HG03159 (cell line): ENCODE measurements around the gene MOSMO.
"Not testable (repeated sequence)": the region's sequence is repeated elsewhere in the genome, so short reads cannot be mapped to it uniquely, and the experiment has no call there.

Experiments used
- ATAC-seq: cut with Tn5 transposase; IDR thresholded peaks from one replicate; pipeline ENCODE4 v1.9.1; 2021; ENCODE audit warnings: mild to moderate bottlenecking, moderate library complexity; ENCODE audit not compliant: unreplicated experiment

Gene MOSMO

DNA sequence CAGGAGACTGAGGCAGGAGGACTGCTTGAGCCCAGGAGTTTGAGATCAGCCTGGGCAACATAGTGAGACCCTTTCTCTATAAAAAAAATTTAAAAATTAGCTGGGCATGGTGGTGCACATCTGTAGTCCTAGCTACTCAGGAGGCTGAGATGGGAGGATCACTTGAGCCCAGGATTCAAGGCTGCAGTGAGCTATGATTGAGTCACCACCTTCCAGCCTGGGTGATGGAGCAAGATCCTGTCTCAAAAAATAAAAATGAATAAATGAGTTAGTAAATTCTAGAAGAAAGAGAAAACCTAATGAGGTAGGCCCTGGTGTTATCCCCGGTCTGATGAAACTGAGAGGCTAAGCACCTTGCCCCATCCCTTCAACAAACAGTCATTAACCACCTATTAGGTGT, 5.9 kb upstream of the MOSMO start:
- not testable (repeated sequence) for ATAC-seq

DNA sequence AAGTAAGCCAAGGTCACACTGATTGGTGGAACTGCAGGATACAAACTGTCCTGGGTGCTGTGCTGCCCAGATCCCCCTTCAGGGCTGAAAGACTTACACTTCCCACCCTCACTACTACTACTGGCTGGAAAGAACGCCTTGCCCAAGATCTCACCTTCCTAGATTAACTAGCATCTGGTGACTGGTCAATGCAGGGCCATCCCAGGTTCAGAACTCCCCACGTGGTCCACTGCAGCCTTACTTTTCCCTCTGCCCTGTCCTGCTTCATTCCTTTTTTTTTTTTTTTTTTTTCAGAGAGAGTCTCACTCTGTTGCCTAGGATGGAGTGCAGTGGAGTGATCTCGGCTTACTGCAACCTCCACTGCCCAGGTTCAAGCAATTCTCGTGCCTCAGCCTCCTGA, 4.7 kb upstream of the MOSMO start:
- no peak for ATAC-seq

DNA sequence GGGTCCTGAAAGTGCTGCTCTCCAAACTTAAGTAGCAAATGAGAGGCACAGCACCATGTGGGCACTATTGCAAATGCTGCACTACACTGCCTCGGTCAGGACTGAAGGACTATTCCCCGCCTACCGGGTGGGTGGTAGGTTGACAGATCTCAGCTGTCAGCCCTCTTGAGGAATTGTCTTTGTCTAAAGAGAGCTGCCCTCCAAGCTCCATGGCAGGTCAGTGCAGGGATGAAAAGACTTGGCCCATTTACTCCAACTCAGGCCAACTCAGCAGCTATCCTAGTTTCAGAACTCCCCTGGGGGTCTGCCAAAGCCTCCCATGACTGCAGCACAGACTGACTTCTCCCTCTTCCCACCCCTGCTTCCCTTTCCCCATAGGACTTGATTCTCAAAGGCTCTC, 3.6 kb upstream of the MOSMO start:
- no peak for ATAC-seq

DNA sequence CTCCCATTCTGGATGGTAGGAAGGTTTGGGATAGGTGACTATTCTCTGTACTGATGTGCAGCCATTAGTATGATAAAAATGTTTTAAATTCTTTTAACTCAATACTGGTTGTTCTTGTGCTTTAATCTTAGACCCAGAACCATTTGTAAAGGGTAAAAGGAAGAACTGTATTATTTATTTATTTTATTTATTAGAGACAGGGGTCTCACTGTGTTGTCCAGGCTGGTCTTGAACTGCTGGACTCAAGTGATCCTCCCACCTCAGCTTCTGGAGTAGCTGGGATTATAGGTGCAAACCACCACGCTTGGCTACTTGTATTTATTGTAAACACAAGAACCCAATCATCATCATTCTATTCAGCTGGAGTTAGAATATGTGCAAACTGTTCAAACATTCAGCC, 2.2 kb upstream of the MOSMO start:
- ATAC-seq, result no peak

DNA sequence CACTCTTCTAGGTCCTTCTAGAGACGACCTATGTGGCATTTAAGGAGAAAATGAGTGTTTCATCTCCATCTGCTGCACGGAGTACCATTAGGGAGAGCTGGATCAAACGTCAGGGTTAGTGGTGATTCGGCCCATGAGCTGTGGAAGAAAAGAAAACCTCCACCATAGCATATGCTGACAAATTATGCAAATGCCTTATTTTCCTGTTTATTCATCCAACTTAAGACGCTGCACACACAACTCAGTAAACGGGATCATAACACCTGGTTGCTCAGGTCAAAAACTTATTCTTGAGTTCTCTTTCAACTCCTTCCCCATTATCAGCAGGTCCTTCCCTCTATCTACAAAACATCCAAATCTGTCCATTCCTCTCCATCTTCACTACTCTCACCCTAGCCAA, 1.3 kb upstream of the MOSMO start:
- ATAC-seq, result no peak

DNA sequence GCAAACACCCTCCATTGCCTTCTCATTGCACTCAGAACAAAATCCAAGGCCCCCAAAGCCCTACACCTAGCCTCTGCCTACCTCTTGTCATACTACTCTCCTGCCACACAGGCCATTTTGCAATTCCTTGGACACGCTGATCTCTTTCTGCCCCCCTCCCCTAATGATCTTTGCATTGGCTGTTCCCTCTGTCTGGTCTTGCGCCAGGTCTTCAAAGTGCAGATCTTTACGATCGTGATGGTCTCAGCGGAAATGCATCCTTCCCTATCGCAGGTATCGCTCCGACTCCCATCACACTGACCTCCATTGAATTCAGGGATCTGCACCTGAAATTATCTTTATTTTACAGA, 777 bp upstream of the MOSMO start:
- ATAC-seq, result no peak

DNA sequence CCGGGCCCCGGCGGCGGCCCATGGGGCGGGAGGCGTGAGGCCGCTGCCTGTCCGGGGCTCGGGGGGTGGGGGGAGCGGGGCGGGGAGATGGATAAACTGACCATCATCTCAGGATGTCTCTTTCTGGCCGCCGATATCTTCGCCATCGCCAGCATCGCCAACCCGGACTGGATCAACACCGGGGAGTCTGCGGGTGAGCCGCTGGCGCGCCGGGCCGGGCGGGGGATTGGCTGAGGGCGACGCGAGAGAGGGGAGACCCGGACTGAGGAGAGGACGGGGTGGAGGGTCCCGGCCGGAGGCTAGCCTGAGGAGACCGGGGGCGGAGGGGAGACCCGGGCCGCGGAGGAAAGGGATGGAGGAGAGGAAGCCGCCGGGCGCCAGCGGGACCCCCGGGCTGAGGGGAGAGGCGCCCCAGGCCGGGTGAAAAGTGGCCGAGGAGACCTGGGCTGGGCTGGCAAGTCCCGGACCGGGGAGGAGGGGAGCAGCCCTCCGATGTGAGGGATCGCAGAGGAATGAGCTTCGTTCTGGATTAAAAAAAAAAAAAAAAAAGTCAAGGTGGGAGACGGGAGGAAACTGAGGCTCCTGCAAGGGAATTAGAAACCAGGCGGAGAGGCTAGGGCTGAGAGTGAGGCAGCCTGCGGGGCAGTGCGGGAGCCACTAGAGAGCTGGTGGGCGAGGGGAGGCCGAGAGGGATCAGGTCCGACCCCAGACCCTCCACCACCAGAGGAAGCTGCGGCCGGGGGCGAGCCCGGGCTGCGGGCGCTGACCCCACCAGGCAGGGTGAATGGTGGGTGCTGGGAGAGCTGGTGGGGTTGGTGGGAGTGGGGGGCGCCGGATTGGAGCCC, 526 bp downstream of the MOSMO start:
- ATAC-seq, result peak; percentile 30

DNA sequence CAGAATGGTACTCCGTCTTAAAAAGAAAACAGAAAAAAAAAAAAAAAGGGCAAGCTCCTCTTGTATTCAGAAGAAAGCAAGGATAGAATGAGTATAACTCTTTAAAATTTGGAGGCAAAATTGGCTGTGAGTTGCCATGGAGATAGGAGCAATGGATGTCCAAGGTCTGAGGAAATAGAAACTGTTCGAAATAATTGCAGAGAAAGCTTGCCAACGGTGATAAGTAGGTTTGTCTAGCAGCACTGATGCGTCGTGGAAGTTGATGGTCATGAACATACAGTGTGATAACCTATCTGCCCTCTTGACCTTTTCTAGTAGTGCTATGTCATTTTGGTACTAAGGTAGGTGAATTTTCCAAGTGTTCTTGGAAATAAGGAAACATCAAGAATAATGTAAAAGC, 3.0 kb downstream of the MOSMO start:
- ATAC-seq, result no peak

DNA sequence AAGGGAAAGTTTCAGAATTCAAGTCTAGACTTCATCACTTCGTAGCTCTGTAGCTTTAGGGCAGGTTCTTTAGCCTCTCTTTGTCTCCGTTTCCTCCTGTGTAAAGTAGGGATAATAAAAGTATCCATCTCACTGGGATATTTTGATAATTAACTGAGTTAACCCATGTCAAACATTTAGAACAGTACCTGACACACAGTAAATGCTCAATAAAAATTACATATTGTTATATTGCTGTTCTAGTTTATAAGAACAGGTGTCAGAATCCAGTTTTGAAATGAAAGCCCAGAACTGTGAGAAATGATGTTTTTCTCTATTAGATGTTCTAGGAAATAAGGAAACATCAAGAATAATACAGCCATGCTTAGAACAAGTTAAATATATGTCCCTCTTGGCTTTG, 4.3 kb downstream of the MOSMO start:
- no peak for ATAC-seq

DNA sequence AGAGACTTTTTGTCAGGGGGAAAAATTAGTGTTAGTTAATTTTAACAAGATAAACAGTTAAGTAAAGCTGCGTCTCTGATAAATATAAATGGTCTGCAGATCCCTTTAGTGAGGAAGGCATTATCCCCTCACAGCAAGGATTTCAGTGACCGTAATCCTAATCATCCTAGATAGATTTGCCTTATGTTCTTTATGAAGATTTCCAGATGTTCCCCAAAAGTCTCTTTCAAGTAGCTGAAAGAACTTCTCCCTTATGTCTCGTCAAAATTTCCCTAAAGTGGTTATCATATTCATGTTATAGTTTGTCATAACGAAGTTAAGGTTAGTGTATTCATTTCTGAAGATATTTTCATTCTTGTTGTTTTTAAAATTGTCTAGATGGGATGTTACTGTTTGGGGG, 5.6 kb downstream of the MOSMO start:
- ATAC-seq, result no peak

DNA sequence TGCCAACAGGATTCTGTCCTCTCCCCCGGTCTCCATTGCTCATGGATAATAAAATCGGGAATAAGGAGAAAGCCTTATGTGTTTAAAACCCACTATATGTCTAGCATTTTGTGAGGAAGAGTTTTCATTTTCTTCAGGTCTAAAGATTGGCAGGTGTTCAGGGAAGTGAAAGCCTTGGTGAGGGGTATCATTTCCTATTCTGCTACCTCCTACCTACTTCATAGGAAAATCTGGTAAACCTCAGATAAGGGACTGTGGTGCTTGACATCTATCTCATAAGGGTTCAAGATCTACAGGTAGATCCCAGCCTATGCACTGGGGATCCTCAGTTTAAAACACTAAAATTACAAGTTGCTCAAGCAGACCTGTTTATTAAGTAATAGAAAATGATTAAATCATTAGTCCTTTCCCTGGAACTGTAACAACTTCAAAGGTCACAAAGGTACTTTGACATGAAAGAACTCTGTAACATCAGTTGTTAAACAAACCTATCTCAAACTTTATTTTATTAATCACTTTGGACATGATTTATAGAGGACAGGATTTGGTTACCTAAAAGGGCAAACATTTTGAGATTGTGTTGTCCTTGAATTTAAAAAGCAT, 6.5 kb downstream of the MOSMO start:
- ATAC-seq, result no peak

DNA sequence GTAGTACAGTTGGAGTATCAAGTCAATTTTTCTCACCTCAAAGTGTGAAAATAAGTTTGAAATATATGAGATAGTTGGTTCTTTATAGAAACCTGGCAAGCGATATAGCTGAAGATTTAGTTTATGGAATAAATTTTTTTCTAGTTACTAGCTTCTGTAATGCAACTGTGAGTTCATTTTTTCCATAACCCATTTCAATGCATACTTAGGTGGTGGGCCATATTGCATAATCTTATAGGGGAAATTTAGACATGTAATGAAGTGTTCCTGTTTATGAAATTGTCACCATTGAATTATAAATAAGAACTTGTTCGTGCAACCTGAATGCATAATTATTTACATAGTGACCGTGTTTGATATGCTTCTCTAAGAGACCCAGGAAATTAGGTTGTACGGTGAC, 9.0 kb downstream of the MOSMO start:
- no peak for ATAC-seq

DNA sequence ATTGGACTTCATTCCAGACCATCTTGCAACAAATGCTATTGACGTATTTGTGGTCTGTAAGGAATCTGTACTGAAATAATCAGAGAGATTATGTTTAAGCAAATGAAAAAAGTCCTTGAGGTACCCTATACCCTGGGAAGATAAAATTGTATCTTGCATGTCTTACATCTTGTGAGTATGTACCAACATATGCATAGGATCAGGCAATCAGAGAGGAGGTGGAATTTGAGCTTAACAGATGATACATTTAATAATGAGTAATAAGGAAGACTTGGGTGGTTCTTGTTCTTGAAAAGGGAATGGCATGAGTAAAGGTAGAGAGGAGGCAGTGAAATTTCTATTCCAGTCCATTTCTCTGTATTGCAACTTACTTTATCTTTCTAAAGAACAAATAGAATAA, 10.6 kb downstream of the MOSMO start:
- no peak for ATAC-seq

DNA sequence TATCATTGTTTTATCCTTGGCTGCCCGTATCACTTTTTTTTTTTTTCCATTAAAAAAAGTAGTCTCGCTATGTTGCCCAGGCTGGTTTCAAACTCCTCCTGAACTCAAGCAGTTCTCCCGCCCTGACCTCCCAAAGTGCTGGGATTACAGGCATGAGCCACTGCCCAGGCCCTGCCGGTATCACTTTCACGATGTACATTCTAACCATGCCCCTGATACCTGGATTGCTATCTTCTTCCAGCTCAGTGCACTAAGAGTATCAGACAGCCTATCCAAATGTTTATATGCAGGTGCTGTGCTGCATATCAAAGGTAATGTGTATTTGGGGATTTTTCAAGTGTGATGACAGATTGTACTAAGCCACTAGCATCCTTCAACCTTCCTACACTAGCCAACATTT, 14.2 kb downstream of the MOSMO start:
- no peak for ATAC-seq

DNA sequence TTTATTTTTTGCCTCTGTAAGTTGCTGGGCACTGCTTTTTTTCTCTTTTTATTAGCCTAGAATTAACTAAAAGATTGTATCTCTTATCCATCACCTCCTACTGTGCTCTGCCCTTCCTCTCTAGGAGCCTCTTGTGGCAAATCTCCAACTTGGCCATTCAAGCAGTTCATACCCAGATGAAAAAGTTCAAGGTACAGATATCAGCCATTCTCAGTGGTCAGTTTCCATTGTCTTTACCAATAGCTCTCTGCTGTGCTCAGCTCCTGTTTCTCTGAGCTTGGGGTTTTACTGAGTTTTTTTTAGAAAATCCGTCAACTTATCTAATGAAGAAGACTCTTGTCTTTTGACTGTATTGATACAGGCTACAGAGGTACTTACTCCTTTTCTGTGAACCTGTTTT, 15.6 kb downstream of the MOSMO start:
- no peak for ATAC-seq

DNA sequence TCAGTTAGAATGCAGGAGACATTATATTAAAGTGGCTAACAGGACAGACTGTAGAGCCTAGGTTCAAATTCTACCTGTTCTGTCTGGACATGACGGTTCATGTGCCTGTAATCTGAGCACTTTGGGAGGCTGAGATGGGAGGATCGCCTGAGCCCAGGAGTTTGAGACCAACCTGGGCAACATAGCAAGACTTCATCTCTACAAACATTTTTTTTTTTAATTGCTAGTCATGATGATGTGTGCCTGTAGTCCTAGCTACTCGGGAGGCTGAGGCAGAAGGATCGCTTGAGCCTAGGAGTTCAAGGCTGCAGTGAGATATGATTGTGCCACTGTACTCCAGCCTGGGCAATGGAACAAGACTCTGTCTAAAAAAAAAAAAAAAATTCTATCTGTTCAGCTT, 16.9 kb downstream of the MOSMO start:
- not testable (repeated sequence) for ATAC-seq

DNA sequence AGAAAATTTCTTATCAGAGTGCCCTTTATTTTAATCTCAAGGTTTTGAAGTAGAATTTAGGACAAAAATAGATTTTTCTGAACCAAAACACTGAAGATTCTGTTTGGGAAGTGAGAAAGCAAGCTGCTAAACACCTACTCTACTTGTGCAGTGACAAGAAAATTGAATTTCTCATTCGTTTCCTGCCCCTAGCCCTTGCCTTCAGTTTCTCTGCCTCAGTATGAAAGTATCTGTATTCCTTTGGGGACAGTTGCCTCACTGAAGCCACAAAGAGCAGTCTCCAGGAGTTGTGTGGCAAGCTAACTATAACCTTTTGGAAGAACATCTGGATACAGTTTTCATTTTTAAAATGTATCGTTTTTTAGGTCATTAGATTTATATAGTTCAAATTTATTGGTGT, 19.7 kb downstream of the MOSMO start:
- ATAC-seq, result no peak

DNA sequence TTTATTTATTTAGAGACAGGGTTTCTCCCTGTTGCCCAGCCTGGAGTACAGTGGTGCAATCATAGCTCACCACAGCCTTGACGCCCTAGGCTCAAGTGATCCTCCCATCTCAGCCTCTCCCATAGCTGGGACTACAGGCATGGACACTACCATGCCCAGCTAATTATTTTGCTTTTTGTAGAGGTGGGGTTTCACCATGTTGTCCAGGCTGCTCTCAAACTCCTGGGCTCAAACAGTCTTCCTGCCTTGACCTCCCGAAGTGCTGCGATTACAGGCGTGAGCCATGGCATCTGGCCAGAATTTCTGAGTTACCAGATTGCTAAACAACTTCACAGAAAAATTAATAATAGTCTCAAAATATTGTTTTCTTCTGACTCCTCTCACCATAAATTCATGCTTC, 21.7 kb downstream of the MOSMO start:
- no peak for ATAC-seq

DNA sequence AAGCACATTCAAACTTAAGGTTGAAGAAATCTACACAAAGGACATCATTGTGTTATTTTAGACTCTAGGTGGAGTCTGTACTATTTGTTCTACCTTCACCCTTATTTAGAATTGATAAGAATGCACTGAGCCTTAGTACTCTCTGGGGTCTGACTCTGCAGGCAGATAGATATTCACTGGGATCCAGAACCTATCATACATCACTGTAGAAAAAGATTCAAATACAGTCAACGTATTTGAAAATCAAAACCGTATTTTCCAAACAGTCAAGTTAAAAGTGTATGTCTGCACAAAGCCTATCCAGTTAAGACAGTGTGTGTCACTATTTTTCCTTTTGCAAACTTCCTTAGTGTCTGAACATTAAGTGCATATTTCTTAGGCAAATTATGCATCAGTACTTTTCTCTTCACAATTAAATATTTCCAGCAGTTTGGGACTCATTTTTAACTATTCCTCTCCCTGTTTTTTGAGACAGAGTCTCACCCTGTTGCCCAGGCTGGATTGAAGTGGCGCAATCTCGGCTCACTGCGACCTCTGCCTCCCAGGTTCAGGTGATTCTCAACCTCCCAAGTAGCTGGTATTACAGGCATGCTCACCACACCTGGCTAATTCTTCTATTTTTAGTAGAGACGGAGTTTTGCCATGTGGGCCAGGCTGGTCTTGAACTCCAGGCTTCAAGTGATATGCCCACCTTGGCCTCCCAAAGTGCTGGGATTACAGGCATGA, 22.3 kb downstream of the MOSMO start:
- no peak for ATAC-seq

DNA sequence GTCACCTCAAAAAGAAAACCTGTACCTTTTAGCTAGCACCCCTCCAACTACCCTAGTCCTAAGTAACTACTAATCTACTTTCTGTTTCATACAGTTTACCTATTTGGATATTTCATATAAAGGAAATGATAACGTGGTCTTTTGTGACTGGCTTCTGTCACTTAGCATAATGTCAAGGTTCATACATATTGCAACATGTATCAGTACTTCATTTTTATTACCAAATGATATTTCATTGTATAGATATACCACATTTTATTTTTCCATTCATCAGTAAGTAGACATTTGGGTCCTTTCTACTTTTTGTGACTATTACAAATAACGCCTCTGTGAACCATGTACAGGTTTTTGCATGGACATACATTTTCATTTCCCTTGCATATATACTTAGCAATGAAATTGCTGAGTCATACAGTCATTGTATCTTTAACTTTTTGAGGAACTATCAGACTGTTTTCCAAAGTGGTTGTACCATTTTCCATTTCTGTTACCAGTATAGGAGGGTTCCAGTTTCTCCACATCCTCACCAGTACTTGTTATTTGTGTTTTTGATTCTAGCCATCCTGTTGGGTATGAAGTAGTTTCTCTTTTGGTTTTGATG, 23.7 kb downstream of the MOSMO start:
- no peak for ATAC-seq

DNA sequence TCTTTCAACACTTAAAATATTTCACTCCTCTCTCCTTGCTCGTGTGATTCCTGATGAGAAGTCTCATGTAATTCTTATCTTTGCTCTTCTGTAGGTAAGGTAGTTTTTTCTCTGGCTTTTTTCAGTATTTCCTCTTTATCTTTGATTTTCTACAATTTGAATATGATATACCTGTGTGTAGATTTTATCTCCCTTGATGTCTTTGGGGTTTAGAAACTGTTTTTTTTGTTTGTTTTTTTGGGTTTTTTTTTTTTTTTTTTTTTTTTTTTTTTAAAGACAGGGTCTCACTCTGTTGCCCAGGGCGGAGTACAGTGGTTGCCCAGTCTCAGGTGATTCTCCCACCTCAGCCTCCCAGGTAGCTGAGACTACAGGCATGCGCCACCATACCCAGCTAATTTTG, 26.6 kb downstream of the MOSMO start:
- ATAC-seq, result no peak

DNA sequence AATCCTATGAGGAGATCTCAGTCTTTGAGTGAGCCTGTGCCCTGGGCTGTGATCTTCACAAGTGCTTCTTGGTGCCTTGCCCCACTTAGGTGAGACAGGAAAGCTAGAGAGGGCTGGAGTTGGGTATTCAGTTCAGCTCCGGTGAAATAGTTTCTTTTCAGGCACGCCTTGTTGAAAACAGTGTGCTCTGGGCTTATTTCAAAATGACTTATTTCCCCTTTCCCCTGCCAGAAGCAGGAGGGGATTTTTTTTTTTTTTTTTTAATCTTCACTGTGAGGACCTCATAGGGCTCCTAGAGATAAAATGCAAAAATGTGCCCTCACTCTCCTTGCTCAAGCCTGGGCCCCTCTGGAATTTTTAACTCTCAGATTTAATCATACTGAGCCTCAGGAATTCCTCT, 27.2 kb downstream of the MOSMO start:
- ATAC-seq, result no peak
